HG03139 (cell line): ENCODE data around the gene RFC1.
"Not testable (repeated sequence)": the region's sequence is repeated elsewhere in the genome, so short reads cannot be mapped to it uniquely, and the experiment has no call there.

Source experiments
- ATAC-seq: cut with Tn5 transposase; IDR thresholded peaks from one replicate; pipeline ENCODE4 v1.9.1; 2021; ENCODE audit not compliant: unreplicated experiment

The RFC1 gene

GRCh38 chr4:39312816-39313215 lies 53.3 kb downstream of the RFC1 start:
- no peak for ATAC-seq

GRCh38 chr4:39308611-39309010 lies 57.6 kb downstream of the RFC1 start:
- no peak for ATAC-seq

- no peak for ATAC-seq
Measured at GRCh38 chr4:39305912-39306677, 60.1 kb downstream of the RFC1 start.

- no peak for ATAC-seq
Measured at GRCh38 chr4:39304651-39305050, 61.5 kb downstream of the RFC1 start.

- no peak for ATAC-seq
Measured at GRCh38 chr4:39303871-39304270, 62.3 kb downstream of the RFC1 start.

- no peak for ATAC-seq
Measured at GRCh38 chr4:39302901-39303300, 63.3 kb downstream of the RFC1 start.

- no peak for ATAC-seq
Measured at GRCh38 chr4:39295784-39296183, 70.4 kb downstream of the RFC1 start.

- ATAC-seq, result not testable (repeated sequence)
Measured at GRCh38 chr4:39292433-39292832, 73.7 kb downstream of the RFC1 start.

- no peak for ATAC-seq
Measured at GRCh38 chr4:39291686-39292085, 74.5 kb downstream of the RFC1 start.

GRCh38 chr4:39287223-39287622 lies 78.9 kb downstream of the RFC1 start:
- ATAC-seq, result no peak

GRCh38 chr4:39286263-39286662 lies 79.9 kb downstream of the RFC1 start:
- no peak for ATAC-seq

GRCh38 chr4:39285853-39286252 lies 80.3 kb downstream of the RFC1 start:
- ATAC-seq, result no peak

- no peak for ATAC-seq
Measured at GRCh38 chr4:39285111-39285795, 80.9 kb downstream of the RFC1 start.

- no peak for ATAC-seq
Measured at GRCh38 chr4:39280770-39281169, 85.4 kb downstream of the RFC1 start.

- ATAC-seq, result no peak
Measured at GRCh38 chr4:39279416-39279815, 86.7 kb downstream of the RFC1 start.

GRCh38 chr4:39278476-39278875 lies 87.7 kb downstream of the RFC1 start:
- no peak for ATAC-seq

GRCh38 chr4:39277661-39278060 lies 88.5 kb downstream of the RFC1 start:
- not testable (repeated sequence) for ATAC-seq

- ATAC-seq, result no peak
Measured at GRCh38 chr4:39274503-39274902, 91.7 kb downstream of the RFC1 start.

GRCh38 chr4:39263895-39264294 lies 102.3 kb downstream of the RFC1 start:
- ATAC-seq, result no peak

- ATAC-seq, result no peak
Measured at GRCh38 chr4:39259571-39260330, 106.4 kb downstream of the RFC1 start.

GRCh38 chr4:39256436-39256835 lies 109.7 kb downstream of the RFC1 start:
- no peak for ATAC-seq

GRCh38 chr4:39255871-39256270 lies 110.3 kb downstream of the RFC1 start:
- no peak for ATAC-seq
